Stomach (tissue), 9 donors: ENCODE results near the gene DISC1. TPM values are rescaled to one million over a fixed set of nuclear protein-coding genes. Genes with fewer than 3 reads are reported as not detected.

ENCODE experiments used
- DNase-seq, 2 donors: peaks; one replicate each; pipeline versions ENCODE4 v3.0.0 to v3.0.0-alpha.2; 2013 to 2019
- H3K27ac ChIP-seq, 5 donors: fragments of 200-600 bp in 4 of 5; sonication (generic) in 4 of 5; one replicate each; pipeline ENCODE4 v1.5.1; 2013 to 2019; ENCODE audit warnings: mild to moderate bottlenecking in 1 of 5, moderate library complexity in 1 of 5
- H3K27me3 ChIP-seq, 3 donors: fragments of 200-600 bp; sonication (generic); one replicate each; pipeline ENCODE4 v1.5.1; 2017 to 2019; ENCODE audit warnings: mixed run types in 1 of 3
- H3K36me3 ChIP-seq, 4 donors: fragments of 200-600 bp; sonication (generic); 1 replicate in 3 of 4; 2 replicates in 1 of 4; pipeline ENCODE4 v1.5.1; 2016 to 2019
- H3K4me1 ChIP-seq, 4 donors: fragments of 200-600 bp; sonication (generic); one replicate each; pipeline ENCODE4 v1.5.1; 2016 to 2019
- H3K4me3 ChIP-seq, 4 donors: fragments of 200-600 bp; sonication (generic) in 3 of 4; one replicate each; pipeline ENCODE4 v1.5.1; 2016 to 2019; ENCODE audit warnings: mild to moderate bottlenecking in 1 of 4
- H3K9me3 ChIP-seq, 4 donors: fragments of 200-600 bp; sonication (generic); one replicate each; pipeline ENCODE4 v1.5.1; 2016 to 2019
- EP300 ChIP-seq: sonication (generic); formaldehyde crosslinking; IDR thresholded peaks from one replicate; pipeline ENCODE4 v1.6.1; 2017; ENCODE audit warnings: antibody characterized with exemption
- POLR2A ChIP-seq, 4 donors: fragments of 450-650 bp; IDR thresholded peaks; one replicate each; pipeline ENCODE4 v1.6.1; 2016; ENCODE audit warnings: antibody characterized with exemption in 4 of 4, control low read depth in 2 of 4, mild to moderate bottlenecking in 1 of 4, moderate library complexity in 1 of 4
- POLR2AphosphoS5 ChIP-seq, 3 donors: sonication (generic); formaldehyde crosslinking; IDR thresholded peaks; one replicate each; pipeline ENCODE4 v1.6.1; 2016; ENCODE audit warnings: antibody characterized with exemption in 3 of 3
- WGBS, 5 donors: extraction: QIAGEN DNeasy Blood & Tissue Kit in 3 of 5; methylation state at CpG; one replicate each; pipeline versions ENCODE4 v1.1.5 to v1.1.7; 2013 to 2018; 5-methylcytosine and 5-hydroxymethylcytosine counted together
- intact Hi-C: fragments of 100-400 bp; cut with DNase I; formaldehyde crosslinking; loops from one replicate; pipeline ENCODE4 v1.15.1; 2023; ENCODE audit warnings: low total_unique reads
- polyA plus RNA-seq, 3 donors: library from polyadenylated mRNA; stranded (reverse); fragments of 200-250 nt; gene quantifications; one replicate each; pipeline ENCODE4 v1.2.3, GENCODE V29; 2013
- total RNA-seq, 5 donors: library from RNA; depleted of rRNA; stranded (reverse); fragments of >200 nt; gene quantifications; one replicate each; pipeline versions ENCODE4 v1.1.0 to v1.2.3, GENCODE V29; 2014 to 2016
- TF ChIP-seq, protein P1 (sequence below), 7 experiments: fragments of 450-650 bp in 4 of 7; fragments of 200-600 bp in 3 of 7; sonication (generic) in 3 of 7; IDR thresholded peaks; one replicate each; pipeline ENCODE4 v1.5.1; 2016 to 2019; ENCODE audit warnings: antibody characterized with exemption in 7 of 7, control low read depth in 2 of 7, mild to moderate bottlenecking in 1 of 7
- donor health status: healthy with polysubstance abuse.
- donor health status: Bipolar disorder and iron deficiency.
- donor health status: healthy.

DISC1 gene
- total and polyA plus RNA-seq, 8 donors: 0.43 to 29.8 (median 1.6) TPM

- H3K4me1 ChIP-seq: peaks cover 0 to 29% (median 12%) of the 10 kb centered on the region in 4 donors
- H3K4me3 ChIP-seq: no peak overlapping the region
- no peaks in the 10 kb centered on the region for H3K36me3 ChIP-seq
- intact Hi-C loops: no loop called here
- no peak for TF ChIP-seq EP300
- no peak for TF ChIP-seq POLR2A (IDR thresholded peaks at IDR 0.05)
- no peak for DNase-seq
- H3K27me3 ChIP-seq: no peaks in the 10 kb centered on the region
- H3K27ac ChIP-seq: no peak overlapping the region
- no peaks in the 10 kb centered on the region for H3K9me3 ChIP-seq
- 38 to 70% (median 48%) methylated on average over 1 of the region's 1 CpG for WGBS, 5 donors
Measured at GRCh38 chr1:232017759-232018158, 391.2 kb downstream of the DISC1 start.

- H3K27ac ChIP-seq: no peak overlapping the region
- 82 to 93% (median 88%) methylated on average over 3 of the region's 3 CpGs for WGBS, 5 donors
- intact Hi-C loops: no loop called here
- no peak for DNase-seq
- no peak overlapping the region for H3K4me3 ChIP-seq
- TF ChIP-seq POLR2A (IDR thresholded peaks at IDR 0.05): no peak
- no peak for TF ChIP-seq EP300
- TF ChIP-seq, protein P1, sequence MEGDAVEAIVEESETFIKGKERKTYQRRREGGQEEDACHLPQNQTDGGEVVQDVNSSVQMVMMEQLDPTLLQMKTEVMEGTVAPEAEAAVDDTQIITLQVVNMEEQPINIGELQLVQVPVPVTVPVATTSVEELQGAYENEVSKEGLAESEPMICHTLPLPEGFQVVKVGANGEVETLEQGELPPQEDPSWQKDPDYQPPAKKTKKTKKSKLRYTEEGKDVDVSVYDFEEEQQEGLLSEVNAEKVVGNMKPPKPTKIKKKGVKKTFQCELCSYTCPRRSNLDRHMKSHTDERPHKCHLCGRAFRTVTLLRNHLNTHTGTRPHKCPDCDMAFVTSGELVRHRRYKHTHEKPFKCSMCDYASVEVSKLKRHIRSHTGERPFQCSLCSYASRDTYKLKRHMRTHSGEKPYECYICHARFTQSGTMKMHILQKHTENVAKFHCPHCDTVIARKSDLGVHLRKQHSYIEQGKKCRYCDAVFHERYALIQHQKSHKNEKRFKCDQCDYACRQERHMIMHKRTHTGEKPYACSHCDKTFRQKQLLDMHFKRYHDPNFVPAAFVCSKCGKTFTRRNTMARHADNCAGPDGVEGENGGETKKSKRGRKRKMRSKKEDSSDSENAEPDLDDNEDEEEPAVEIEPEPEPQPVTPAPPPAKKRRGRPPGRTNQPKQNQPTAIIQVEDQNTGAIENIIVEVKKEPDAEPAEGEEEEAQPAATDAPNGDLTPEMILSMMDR (IDR thresholded peaks at IDR 0.05): no peak
- TF ChIP-seq POLR2AphosphoS5 (IDR thresholded peaks at IDR 0.05): no peak
- H3K9me3 ChIP-seq: no peaks in the 10 kb centered on the region
- H3K36me3 ChIP-seq: no peaks in the 10 kb centered on the region
- peaks cover 0 to 22% (median 6%) of the 10 kb centered on the region in 4 donors for H3K4me1 ChIP-seq
- no peaks in the 10 kb centered on the region for H3K27me3 ChIP-seq
Measured at GRCh38 chr1:232018231-232019025, 391.8 kb downstream of the DISC1 start.

- H3K36me3 ChIP-seq: no peaks in the 10 kb centered on the region
- H3K27ac ChIP-seq: no peak overlapping the region
- no peak overlapping the region for H3K4me3 ChIP-seq
- intact Hi-C loops: no loop called here
- TF ChIP-seq, protein P1 (IDR thresholded peaks at IDR 0.05): no peak
- no peak for TF ChIP-seq POLR2AphosphoS5 (IDR thresholded peaks at IDR 0.05)
- TF ChIP-seq EP300: no peak
- TF ChIP-seq POLR2A (IDR thresholded peaks at IDR 0.05): no peak
- H3K9me3 ChIP-seq: no peaks in the 10 kb centered on the region
- WGBS, 5 donors: 86 to 97% (median 92%) methylated on average over 5 of the region's 5 CpGs
- H3K4me1 ChIP-seq: peaks cover 0 to 21% (median 4%) of the 10 kb centered on the region in 4 donors
- no peak for DNase-seq
- no peaks in the 10 kb centered on the region for H3K27me3 ChIP-seq
Measured at GRCh38 chr1:232019026-232019340, 392.4 kb downstream of the DISC1 start.

GRCh38 chr1:232020352-232020751 lies 393.8 kb downstream of the DISC1 start:
- Histone ChIP-seq H3K9me3 (no peaks in the 10 kb centered on the region), H3K27ac (no peak overlapping the region), H3K27me3 (no peaks in the 10 kb centered on the region), H3K36me3 (no peaks in the 10 kb centered on the region), H3K4me3 (no peak overlapping the region), H3K4me1 (peaks cover 0 to 16% (median 3%) of the 10 kb centered on the region in 4 donors)
- intact Hi-C loops: no loop called here
- 27 to 97% (median 93%) methylated on average over 1 of the region's 1 CpG for WGBS, 5 donors
- TF ChIP-seq POLR2A (IDR thresholded peaks at IDR 0.05) (no peak), EP300 (no peak), POLR2AphosphoS5 (IDR thresholded peaks at IDR 0.05) (no peak)
- DNase-seq: no peak

- Histone ChIP-seq H3K4me1 (peaks cover 0 to 14% (median 0%) of the 10 kb centered on the region in 4 donors), H3K4me3 (no peak overlapping the region), H3K9me3 (no peaks in the 10 kb centered on the region), H3K27ac (no peak overlapping the region), H3K36me3 (no peaks in the 10 kb centered on the region), H3K27me3 (no peaks in the 10 kb centered on the region)
- intact Hi-C loops: no loop called here
- WGBS, 5 donors: 15 to 55% (median 30%) methylated on average over 4 of the region's 4 CpGs
- peak in 1 of 2 donors; percentile 11 for DNase-seq
- TF ChIP-seq, protein P1 (IDR thresholded peaks at IDR 0.05): no peak
- no peak for TF ChIP-seq POLR2AphosphoS5 (IDR thresholded peaks at IDR 0.05)
- TF ChIP-seq POLR2A (IDR thresholded peaks at IDR 0.05): no peak
- TF ChIP-seq EP300: no peak
Measured at GRCh38 chr1:232029315-232029714, 402.7 kb downstream of the DISC1 start.
